Spinal cord (tissue), 10 donors: ENCODE measurements around the gene BAG5. TPM values are rescaled to one million over a fixed set of nuclear protein-coding genes. Genes with fewer than 3 reads are reported as not detected.

ENCODE experiments used
- DNase-seq, 6 donors: peaks; one replicate each; pipeline versions ENCODE4 v3.0.0 to v3.0.0-alpha.2; 2013 to 2015; ENCODE audit warnings: low spot score in 6 of 6, low read depth in 4 of 6
- H3K27ac ChIP-seq: one replicate; pipeline ENCODE4 v1.5.1; 2013; ENCODE audit warnings: low read depth, low read length, control low read depth
- H3K27me3 ChIP-seq: one replicate; pipeline ENCODE4 v1.6.1; 2013; ENCODE audit warnings: low read length; ENCODE audit not compliant: control insufficient read depth, insufficient read depth
- H3K36me3 ChIP-seq: one replicate; pipeline ENCODE4 v1.6.1; 2013; ENCODE audit warnings: low read length; ENCODE audit not compliant: control insufficient read depth, insufficient read depth
- H3K4me1 ChIP-seq: one replicate; pipeline ENCODE4 v1.6.1; 2013; ENCODE audit warnings: low read length; ENCODE audit not compliant: control insufficient read depth, insufficient read depth
- H3K4me3 ChIP-seq: one replicate; pipeline ENCODE4 v1.5.1; 2013; ENCODE audit warnings: low read depth, low read length, control low read depth
- H3K9me3 ChIP-seq: one replicate; pipeline ENCODE4 v1.6.1; 2013; ENCODE audit warnings: low read length; ENCODE audit not compliant: control insufficient read depth, insufficient read depth
- WGBS: methylation state at CpG from one replicate; pipeline ENCODE4 v1.1.5; 2013; ENCODE audit warnings: missing lambda C conversion rate; ENCODE audit not compliant: insufficient coverage; 5-methylcytosine and 5-hydroxymethylcytosine counted together
- polyA plus RNA-seq, 2 donors: library from polyadenylated mRNA; unstranded; fragments of 120-200 nt; gene quantifications; one replicate each; pipeline ENCODE4 v1.2.1, GENCODE V29; 2013; ENCODE audit not compliant: insufficient read length in 2 of 2
- total RNA-seq, 2 donors: library from RNA; depleted of rRNA in 1 of 2; stranded (reverse); fragments of 120-200 nt in 1 of 2; fragments of >200 nt in 1 of 2; gene quantifications; one replicate each; pipeline versions ENCODE4 v1.2.3 to v1.2.4, GENCODE V29; 2013 to 2014
- donor health status: healthy.

The BAG5 gene
- total and polyA plus RNA-seq, 4 donors = 20.5 to 32.4 (median 23.1) TPM

GRCh38 chr14:103543140-103543539 is 19.3 kb downstream of the BAG5 start:
- no peak for DNase-seq
- H3K9me3 ChIP-seq = no peaks in the 10 kb centered on the region
- no peak overlapping the region for H3K4me3 ChIP-seq
- H3K4me1 ChIP-seq = peaks cover 91% of the 10 kb centered on the region
- H3K36me3 ChIP-seq = peaks cover 24% of the 10 kb centered on the region
- 52% methylated on average over 8 of the region's 10 CpGs for WGBS
- peak overlapping the region; percentile 90 for H3K27ac ChIP-seq
- no peaks in the 10 kb centered on the region for H3K27me3 ChIP-seq

GRCh38 chr14:103542605-103543088 is 19.8 kb downstream of the BAG5 start:
- Histone ChIP-seq H3K27me3 (no peaks in the 10 kb centered on the region), H3K4me1 (peaks cover 95% of the 10 kb centered on the region), H3K36me3 (peaks cover 26% of the 10 kb centered on the region), H3K27ac (peak overlapping the region; percentile 90), H3K4me3 (peak overlapping the region; percentile 9), H3K9me3 (no peaks in the 10 kb centered on the region)
- peak in 2 of 6 donors; percentile 86 to 94 for DNase-seq
- WGBS = 6% methylated on average over 13 of the region's 18 CpGs

- peaks cover 90% of the 10 kb centered on the region for H3K4me1 ChIP-seq
- peak in 2 of 6 donors; percentile 62 to 83 for DNase-seq
- H3K27ac ChIP-seq = peak overlapping the region; percentile 90
- H3K4me3 ChIP-seq = peak overlapping the region; percentile 9
- peaks cover 29% of the 10 kb centered on the region for H3K36me3 ChIP-seq
- no peaks in the 10 kb centered on the region for H3K9me3 ChIP-seq
- 25% methylated on average over 32 of the region's 33 CpGs for WGBS
- no peaks in the 10 kb centered on the region for H3K27me3 ChIP-seq
These were observed 20.5 kb downstream of the BAG5 start for GRCh38 chr14:103541709-103542604.

- Histone ChIP-seq H3K9me3 (no peaks in the 10 kb centered on the region), H3K27me3 (no peaks in the 10 kb centered on the region), H3K27ac (peak overlapping the region; percentile 90), H3K4me1 (peaks cover 81% of the 10 kb centered on the region), H3K36me3 (peaks cover 38% of the 10 kb centered on the region), H3K4me3 (no peak overlapping the region)
- DNase-seq = peak in 1 of 6 donors; percentile 58
- WGBS = 50% methylated on average over 17 of the region's 17 CpGs
These were observed 21.4 kb downstream of the BAG5 start for GRCh38 chr14:103540821-103541708.

- H3K9me3 ChIP-seq = no peaks in the 10 kb centered on the region
- H3K36me3 ChIP-seq = peaks cover 46% of the 10 kb centered on the region
- peaks cover 63% of the 10 kb centered on the region for H3K4me1 ChIP-seq
- WGBS = 84% methylated on average over 23 of the region's 28 CpGs
- no peak overlapping the region for H3K4me3 ChIP-seq
- DNase-seq = no peak
- no peaks in the 10 kb centered on the region for H3K27me3 ChIP-seq
- H3K27ac ChIP-seq = no peak overlapping the region
These were observed 23.2 kb downstream of the BAG5 start for GRCh38 chr14:103539056-103539825.

- no peak for DNase-seq
- Histone ChIP-seq H3K4me1 (peaks cover 55% of the 10 kb centered on the region), H3K27me3 (no peaks in the 10 kb centered on the region), H3K9me3 (no peaks in the 10 kb centered on the region), H3K4me3 (no peak overlapping the region), H3K27ac (no peak overlapping the region), H3K36me3 (peaks cover 52% of the 10 kb centered on the region)
- 41% methylated on average over 26 of the region's 30 CpGs for WGBS
These were observed 24.0 kb downstream of the BAG5 start for GRCh38 chr14:103538291-103539055.

GRCh38 chr14:103537175-103537990 is 25.1 kb downstream of the BAG5 start:
- Histone ChIP-seq H3K27ac (no peak overlapping the region), H3K4me1 (peaks cover 44% of the 10 kb centered on the region)

GRCh38 chr14:103536693-103537092 is 25.8 kb downstream of the BAG5 start:
- DNase-seq = no peak
- Histone ChIP-seq H3K36me3 (peaks cover 65% of the 10 kb centered on the region), H3K9me3 (no peaks in the 10 kb centered on the region), H3K27ac (no peak overlapping the region), H3K4me1 (peaks cover 37% of the 10 kb centered on the region), H3K4me3 (no peak overlapping the region), H3K27me3 (no peaks in the 10 kb centered on the region)
- 92% methylated on average over 9 of the region's 9 CpGs for WGBS

More at GRCh38 chr14:103537175-103537990, 25.1 kb downstream of the BAG5 start:
- H3K4me3 ChIP-seq = no peak overlapping the region
- 85% methylated on average over 14 of the region's 18 CpGs for WGBS
- H3K27me3 ChIP-seq = no peaks in the 10 kb centered on the region
- DNase-seq = no peak
- H3K9me3 ChIP-seq = no peaks in the 10 kb centered on the region
- peaks cover 58% of the 10 kb centered on the region for H3K36me3 ChIP-seq
